K562 (cell line): ENCODE results near the gene TOM1L2. TPM values are rescaled to one million over a fixed set of nuclear protein-coding genes. Genes with fewer than 3 reads are reported as not detected.

Source experiments
- KDM5B ChIP-seq: fragments of 200-600 bp; sonication (generic); IDR thresholded peaks from 2 replicates; pipeline ENCODE4 v1.6.1; 2012; ENCODE audit warnings: low read depth, mild to moderate bottlenecking, moderate library complexity, low read length, control low read depth, inconsistent platforms; ENCODE audit not compliant: insufficient replicate concordance
- KLF1 ChIP-seq: fragments of 450-650 bp; IDR thresholded peaks from 2 replicates; pipeline ENCODE4 v1.6.1; 2016; ENCODE audit warnings: missing genetic modification characterization, missing compliant biosample characterization
- MEF2A ChIP-seq: IDR thresholded peaks from 2 replicates; pipeline ENCODE4 v1.6.1; 2011; ENCODE audit warnings: low read depth, mild to moderate bottlenecking, low read length, moderate library complexity; ENCODE audit not compliant: control insufficient read depth
- MEIS2 ChIP-seq: fragments of 450-650 bp; IDR thresholded peaks from 2 replicates; pipeline ENCODE4 v1.6.1; 2014; ENCODE audit warnings: mild to moderate bottlenecking; ENCODE audit not compliant: partially characterized antibody
- NCOA6 ChIP-seq: fragments of 450-650 bp; IDR thresholded peaks from 2 replicates; pipeline ENCODE4 v1.6.1; 2017; ENCODE audit warnings: mild to moderate bottlenecking
- PHTF2 ChIP-seq: fragments of 250-450 bp; sonication (Bioruptor Pico); IDR thresholded peaks from 2 replicates; pipeline ENCODE4 v1.5.0; 2021; ENCODE audit warnings: mild to moderate bottlenecking
- PTBP1 ChIP-seq: fragments of 200-400 bp; formaldehyde crosslinking; IDR thresholded peaks from 2 replicates; pipeline ENCODE4 v1.6.1; 2017; ENCODE audit warnings: low read depth, low read length
- ZNF444 ChIP-seq: fragments of 250-450 bp; sonication (Bioruptor Pico); IDR thresholded peaks from 2 replicates; pipeline ENCODE4 v1.4.0; 2020; ENCODE audit warnings: mild to moderate bottlenecking, moderate library complexity
- polyA plus RNA-seq, 8 experiments: library from polyadenylated mRNA; depleted of rRNA in 4 of 8; stranded (reverse) in 5 of 8; unstranded in 3 of 8; fragments of >200 nt; fragmentation: Nextera tagmentation in 2 of 8; fragmentation: Illumina TruSeq in 1 of 8; extraction: Ambion mirVana in 2 of 8; extraction: Trizol in 1 of 8; gene quantifications; 2 replicates each; pipeline versions ENCODE4 v1.2.1 to v1.2.3, GENCODE V29; 2011 to 2014; ENCODE audit warnings: inconsistent platforms in 1 of 8, missing spikeins in 1 of 8
- total RNA-seq, 7 experiments: library from RNA; depleted of rRNA in 6 of 7; stranded (reverse); fragments of >200 nt in 6 of 7; fragmentation: Illumina TruSeq in 2 of 7; extraction: Trizol in 2 of 7; gene quantifications; 2 replicates each; pipeline versions ENCODE4 v1.2.1 to v1.2.3, GENCODE V29; 2011 to 2021; ENCODE audit warnings: low replicate concordance in 1 of 7
- TF ChIP-seq, protein P1 (sequence below): sonication (generic); formaldehyde crosslinking; IDR thresholded peaks from 2 replicates; pipeline ENCODE4 v1.5.0; 2020; ENCODE audit warnings: missing genetic modification reagents
- TF ChIP-seq, protein P2 (sequence below): sonication (generic); formaldehyde crosslinking; IDR thresholded peaks from 2 replicates; pipeline ENCODE4 v1.9.0; 2022; ENCODE audit warnings: mild to moderate bottlenecking, missing genetic modification reagents
- TF ChIP-seq, protein P3 (sequence below): fragments of 450-650 bp; IDR thresholded peaks from 2 replicates; pipeline ENCODE4 v1.6.1; 2016; ENCODE audit warnings: low read depth
- TF ChIP-seq, protein P4 (sequence below): fragments of 450-650 bp; IDR thresholded peaks from 2 replicates; pipeline ENCODE4 v1.6.1; 2017; ENCODE audit warnings: mild to moderate bottlenecking, moderate library complexity
- TF ChIP-seq, protein P5 (sequence below): fragments of 250-450 bp; sonication (Bioruptor Pico); IDR thresholded peaks from 2 replicates; pipeline ENCODE4 v1.8.0; 2021; ENCODE audit warnings: moderate library complexity, mild to moderate bottlenecking, inconsistent platforms

The TOM1L2 gene
- total and polyA plus RNA-seq, 9 of the 15 experiments (the other 6 are each of a cell fraction or from before 2014, with no cell fraction given) = 0.07 to 6.0 (median 2.5) TPM

DNA sequence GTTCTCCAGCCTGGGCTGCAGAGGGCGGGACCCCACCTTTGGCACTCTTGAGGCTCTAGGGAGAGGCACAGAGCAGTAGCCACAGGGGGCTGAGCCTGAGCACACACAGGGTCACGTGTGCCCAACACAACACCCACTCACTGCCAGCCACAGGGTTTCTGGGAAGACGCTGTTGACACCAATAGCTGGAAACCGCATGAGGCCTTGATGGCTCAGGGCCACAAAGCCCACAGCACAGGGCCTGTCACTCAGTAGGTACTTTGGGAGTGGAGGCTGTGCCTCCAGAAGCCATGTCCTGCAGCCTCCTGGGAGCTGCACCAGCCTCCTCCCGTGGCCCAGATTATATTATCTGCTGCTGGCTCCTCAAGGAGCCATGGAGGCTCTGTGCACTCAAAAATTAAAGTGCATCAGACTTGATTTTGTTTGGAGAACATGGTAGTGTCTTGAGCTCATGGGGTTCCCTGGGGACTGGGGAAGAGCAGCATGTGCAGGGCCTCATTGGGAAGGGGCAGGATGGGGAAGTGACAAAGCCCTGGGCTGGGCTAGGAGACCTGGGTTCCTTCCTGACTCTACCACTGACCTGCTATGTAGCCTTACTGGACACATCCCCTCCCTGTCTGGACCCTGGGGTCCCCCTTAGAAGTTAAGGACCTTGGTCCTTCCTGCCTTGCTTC is 122.9 kb downstream of the TOM1L2 start (continued):
- TF ChIP-seq, protein P1, sequence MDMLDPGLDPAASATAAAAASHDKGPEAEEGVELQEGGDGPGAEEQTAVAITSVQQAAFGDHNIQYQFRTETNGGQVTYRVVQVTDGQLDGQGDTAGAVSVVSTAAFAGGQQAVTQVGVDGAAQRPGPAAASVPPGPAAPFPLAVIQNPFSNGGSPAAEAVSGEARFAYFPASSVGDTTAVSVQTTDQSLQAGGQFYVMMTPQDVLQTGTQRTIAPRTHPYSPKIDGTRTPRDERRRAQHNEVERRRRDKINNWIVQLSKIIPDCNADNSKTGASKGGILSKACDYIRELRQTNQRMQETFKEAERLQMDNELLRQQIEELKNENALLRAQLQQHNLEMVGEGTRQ (CRISPR knock-in tag) = peak; percentile 78
- TF ChIP-seq PHTF2 (CRISPR knock-in tag) (no peak), KDM5B (no peak), MEF2A (no peak), MEIS2 (peak; percentile 33), NCOA6 (no peak), KLF1 (tag) (no peak), ZNF444 (CRISPR knock-in tag) (no peak), PTBP1 (no peak)
- TF ChIP-seq, protein P2, sequence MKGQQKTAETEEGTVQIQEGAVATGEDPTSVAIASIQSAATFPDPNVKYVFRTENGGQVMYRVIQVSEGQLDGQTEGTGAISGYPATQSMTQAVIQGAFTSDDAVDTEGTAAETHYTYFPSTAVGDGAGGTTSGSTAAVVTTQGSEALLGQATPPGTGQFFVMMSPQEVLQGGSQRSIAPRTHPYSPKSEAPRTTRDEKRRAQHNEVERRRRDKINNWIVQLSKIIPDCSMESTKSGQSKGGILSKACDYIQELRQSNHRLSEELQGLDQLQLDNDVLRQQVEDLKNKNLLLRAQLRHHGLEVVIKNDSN = peak; percentile 66
- TF ChIP-seq, protein P3, sequence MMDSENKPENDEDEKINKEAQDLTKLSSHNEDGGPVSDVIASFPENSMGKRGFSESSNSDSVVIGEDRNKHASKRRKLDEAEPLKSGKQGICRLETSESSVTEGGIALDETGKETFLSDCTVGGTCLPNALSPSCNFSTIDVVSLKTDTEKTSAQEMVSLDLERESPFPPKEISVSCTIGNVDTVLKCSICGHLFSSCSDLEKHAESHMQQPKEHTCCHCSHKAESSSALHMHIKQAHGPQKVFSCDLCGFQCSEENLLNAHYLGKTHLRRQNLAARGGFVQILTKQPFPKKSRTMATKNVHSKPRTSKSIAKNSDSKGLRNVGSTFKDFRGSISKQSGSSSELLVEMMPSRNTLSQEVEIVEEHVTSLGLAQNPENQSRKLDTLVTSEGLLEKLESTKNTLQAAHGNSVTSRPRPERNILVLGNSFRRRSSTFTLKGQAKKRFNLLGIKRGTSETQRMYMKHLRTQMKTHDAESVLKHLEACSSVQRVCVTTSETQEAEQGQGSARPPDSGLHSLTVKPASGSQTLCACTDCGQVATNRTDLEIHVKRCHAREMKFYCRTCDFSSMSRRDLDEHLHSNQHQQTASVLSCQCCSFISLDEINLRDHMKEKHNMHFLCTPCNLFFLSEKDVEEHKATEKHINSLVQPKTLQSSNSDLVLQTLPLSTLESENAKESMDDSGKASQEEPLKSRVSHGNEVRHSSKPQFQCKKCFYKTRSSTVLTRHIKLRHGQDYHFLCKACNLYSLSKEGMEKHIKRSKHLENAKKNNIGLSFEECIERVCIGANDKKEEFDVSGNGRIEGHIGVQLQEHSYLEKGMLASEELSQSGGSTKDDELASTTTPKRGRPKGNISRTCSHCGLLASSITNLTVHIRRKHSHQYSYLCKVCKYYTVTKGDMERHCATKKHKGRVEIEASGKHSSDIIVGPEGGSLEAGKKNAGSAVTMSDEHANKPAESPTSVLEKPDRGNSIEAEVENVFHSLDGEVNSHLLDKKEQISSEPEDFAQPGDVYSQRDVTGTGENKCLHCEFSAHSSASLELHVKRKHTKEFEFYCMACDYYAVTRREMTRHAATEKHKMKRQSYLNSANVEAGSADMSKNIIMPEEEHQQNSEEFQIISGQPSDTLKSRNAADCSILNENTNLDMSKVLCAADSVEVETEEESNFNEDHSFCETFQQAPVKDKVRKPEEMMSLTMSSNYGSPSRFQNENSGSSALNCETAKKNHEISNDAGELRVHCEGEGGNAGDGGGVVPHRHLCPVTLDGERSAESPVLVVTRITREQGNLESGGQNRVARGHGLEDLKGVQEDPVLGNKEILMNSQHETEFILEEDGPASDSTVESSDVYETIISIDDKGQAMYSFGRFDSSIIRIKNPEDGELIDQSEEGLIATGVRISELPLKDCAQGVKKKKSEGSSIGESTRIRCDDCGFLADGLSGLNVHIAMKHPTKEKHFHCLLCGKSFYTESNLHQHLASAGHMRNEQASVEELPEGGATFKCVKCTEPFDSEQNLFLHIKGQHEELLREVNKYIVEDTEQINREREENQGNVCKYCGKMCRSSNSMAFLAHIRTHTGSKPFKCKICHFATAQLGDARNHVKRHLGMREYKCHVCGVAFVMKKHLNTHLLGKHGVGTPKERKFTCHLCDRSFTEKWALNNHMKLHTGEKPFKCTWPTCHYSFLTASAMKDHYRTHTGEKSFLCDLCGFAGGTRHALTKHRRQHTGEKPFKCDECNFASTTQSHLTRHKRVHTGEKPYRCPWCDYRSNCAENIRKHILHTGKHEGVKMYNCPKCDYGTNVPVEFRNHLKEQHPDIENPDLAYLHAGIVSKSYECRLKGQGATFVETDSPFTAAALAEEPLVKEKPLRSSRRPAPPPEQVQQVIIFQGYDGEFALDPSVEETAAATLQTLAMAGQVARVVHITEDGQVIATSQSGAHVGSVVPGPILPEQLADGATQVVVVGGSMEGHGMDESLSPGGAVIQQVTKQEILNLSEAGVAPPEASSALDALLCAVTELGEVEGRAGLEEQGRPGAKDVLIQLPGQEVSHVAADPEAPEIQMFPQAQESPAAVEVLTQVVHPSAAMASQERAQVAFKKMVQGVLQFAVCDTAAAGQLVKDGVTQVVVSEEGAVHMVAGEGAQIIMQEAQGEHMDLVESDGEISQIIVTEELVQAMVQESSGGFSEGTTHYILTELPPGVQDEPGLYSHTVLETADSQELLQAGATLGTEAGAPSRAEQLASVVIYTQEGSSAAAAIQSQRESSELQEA = no peak
- TF ChIP-seq, protein P4, sequence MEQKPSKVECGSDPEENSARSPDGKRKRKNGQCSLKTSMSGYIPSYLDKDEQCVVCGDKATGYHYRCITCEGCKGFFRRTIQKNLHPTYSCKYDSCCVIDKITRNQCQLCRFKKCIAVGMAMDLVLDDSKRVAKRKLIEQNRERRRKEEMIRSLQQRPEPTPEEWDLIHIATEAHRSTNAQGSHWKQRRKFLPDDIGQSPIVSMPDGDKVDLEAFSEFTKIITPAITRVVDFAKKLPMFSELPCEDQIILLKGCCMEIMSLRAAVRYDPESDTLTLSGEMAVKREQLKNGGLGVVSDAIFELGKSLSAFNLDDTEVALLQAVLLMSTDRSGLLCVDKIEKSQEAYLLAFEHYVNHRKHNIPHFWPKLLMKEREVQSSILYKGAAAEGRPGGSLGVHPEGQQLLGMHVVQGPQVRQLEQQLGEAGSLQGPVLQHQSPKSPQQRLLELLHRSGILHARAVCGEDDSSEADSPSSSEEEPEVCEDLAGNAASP = no peak
- TF ChIP-seq, protein P5, sequence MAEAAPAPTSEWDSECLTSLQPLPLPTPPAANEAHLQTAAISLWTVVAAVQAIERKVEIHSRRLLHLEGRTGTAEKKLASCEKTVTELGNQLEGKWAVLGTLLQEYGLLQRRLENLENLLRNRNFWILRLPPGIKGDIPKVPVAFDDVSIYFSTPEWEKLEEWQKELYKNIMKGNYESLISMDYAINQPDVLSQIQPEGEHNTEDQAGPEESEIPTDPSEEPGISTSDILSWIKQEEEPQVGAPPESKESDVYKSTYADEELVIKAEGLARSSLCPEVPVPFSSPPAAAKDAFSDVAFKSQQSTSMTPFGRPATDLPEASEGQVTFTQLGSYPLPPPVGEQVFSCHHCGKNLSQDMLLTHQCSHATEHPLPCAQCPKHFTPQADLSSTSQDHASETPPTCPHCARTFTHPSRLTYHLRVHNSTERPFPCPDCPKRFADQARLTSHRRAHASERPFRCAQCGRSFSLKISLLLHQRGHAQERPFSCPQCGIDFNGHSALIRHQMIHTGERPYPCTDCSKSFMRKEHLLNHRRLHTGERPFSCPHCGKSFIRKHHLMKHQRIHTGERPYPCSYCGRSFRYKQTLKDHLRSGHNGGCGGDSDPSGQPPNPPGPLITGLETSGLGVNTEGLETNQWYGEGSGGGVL (CRISPR knock-in tag) = no peak
- TF ChIP-seq, all 486 proteins: peak for 21
